GM12878 (cell line): ENCODE measurements around the gene ABT1. TPM values are rescaled to one million over a fixed set of nuclear protein-coding genes. Genes with fewer than 3 reads are reported as not detected.

ENCODE experiments used
- ATAC-seq: fragments of 200-7000 bp; cut with Tn5 transposase; 3 replicates; pipeline ENCODE4 v1.9.1; 2020; ENCODE audit warnings: mild to moderate bottlenecking, moderate library complexity
- BruUV-seq: library from RNA; stranded (reverse); fragments of 400-500 nt; replicated peaks from 2 replicates; lab custom pipeline; 2021; lab: Mats Ljungman, UMichigan
- CTCF ChIA-PET: fragments of 300-600 bp; sonication (Branson Sonifier 250); formaldehyde crosslinking; extraction: SDS; loops from one replicate; lab custom pipeline; 2021; ENCODE audit warnings: inconsistent platforms; lab: Yijun Ruan, JAX
- POLR2A ChIA-PET: fragments of 350-600 bp; formaldehyde crosslinking; extraction: SDS; loops from one replicate; lab custom pipeline; 2021; ENCODE audit warnings: inconsistent platforms; lab: Charles Lee
- RAD21 ChIA-PET: fragments of 300-600 bp; sonication (Branson Sonifier 250); formaldehyde crosslinking; loops from one replicate; lab custom pipeline; 2023; ENCODE audit warnings: antibody characterized with exemption; ENCODE audit not compliant: unreplicated experiment; lab: Charles Lee
- SMC1A ChIA-PET: fragments of 300-600 bp; sonication (Branson Sonifier 250); formaldehyde crosslinking; loops from one replicate; lab custom pipeline; 2023; ENCODE audit not compliant: unreplicated experiment, uncharacterized antibody; lab: Charles Lee
- DNase-seq: peaks from one replicate; pipeline ENCODE4 v3.0.0-alpha.2; 2011; ENCODE audit warnings: low read depth, low spot score
- FAIRE-seq: peaks from 3 replicates; lab custom pipeline; 2011; peaks lifted over from hg19 to GRCh38; lab: Jason Lieb, UNC
- H2AFZ ChIP-seq: 2 replicates; pipeline ENCODE4 v1.6.0; 2011; ENCODE audit warnings: low read depth, low read length, control low read depth; ENCODE audit not compliant: control insufficient read depth
- H3K27ac ChIP-seq: 2 replicates; pipeline ENCODE4 v1.5.1; 2011; ENCODE audit warnings: control low read depth; ENCODE audit not compliant: control insufficient read depth, insufficient read depth
- H3K27me3 ChIP-seq, 2 experiments: replicated peaks in 1 of 2; 2 replicates each; pipeline versions ENCODE4 v1.6.0 to v1.6.1; 2011; ENCODE audit warnings: low read length in 1 of 2; ENCODE audit not compliant: control insufficient read depth in 2 of 2, insufficient read depth in 2 of 2
- H3K36me3 ChIP-seq, 2 experiments: 2 replicates each; pipeline ENCODE4 v1.5.1; 2011; ENCODE audit warnings: low read length in 1 of 2; ENCODE audit not compliant: control insufficient read depth in 2 of 2, insufficient read depth in 2 of 2
- H3K4me1 ChIP-seq: 2 replicates; pipeline ENCODE4 v1.6.1; 2011; ENCODE audit warnings: mild to moderate bottlenecking, low read length, moderate library complexity, mixed read lengths; ENCODE audit not compliant: control insufficient read depth, insufficient read depth
- H3K4me2 ChIP-seq: 2 replicates; pipeline ENCODE4 v1.6.0; 2011; ENCODE audit warnings: control low read depth; ENCODE audit not compliant: control insufficient read depth, insufficient read depth
- H3K4me3 ChIP-seq: fragments of 200-600 bp; sonication (generic); 2 replicates; pipeline ENCODE4 v1.5.1; 2016
- H3K79me2 ChIP-seq: 2 replicates; pipeline ENCODE4 v1.6.0; 2011; ENCODE audit warnings: low read length; ENCODE audit not compliant: control insufficient read depth, insufficient read depth
- H3K9ac ChIP-seq: 2 replicates; pipeline ENCODE4 v1.8.0; 2011; ENCODE audit warnings: low read length, control low read depth, mixed read lengths; ENCODE audit not compliant: control insufficient read depth, insufficient read depth
- H3K9me3 ChIP-seq: replicated peaks from 3 replicates; pipeline ENCODE4 v1.5.1; 2011; ENCODE audit warnings: mild to moderate bottlenecking, low read length; ENCODE audit not compliant: control insufficient read depth, insufficient read depth
- H4K20me1 ChIP-seq: 2 replicates; pipeline ENCODE4 v1.6.0; 2011; ENCODE audit not compliant: control insufficient read depth, insufficient read depth
- BCL3 ChIP-seq: IDR thresholded peaks from 2 replicates; pipeline ENCODE4 v1.6.1; 2011; ENCODE audit warnings: borderline replicate concordance, low read depth, mild to moderate bottlenecking, moderate library complexity, low read length; ENCODE audit not compliant: insufficient read depth, poor library complexity, severe bottlenecking
- BHLHE40 ChIP-seq, 2 experiments: fragments of 450-650 bp in 1 of 2; IDR thresholded peaks; 2 replicates each; pipeline ENCODE4 v1.6.1; 2011 to 2017; ENCODE audit warnings: low read depth in 2 of 2, borderline replicate concordance in 1 of 2, improper control_type of control experiment in 1 of 2, low read length in 1 of 2, mild to moderate bottlenecking in 1 of 2
- DPF2 ChIP-seq: fragments of 450-650 bp; IDR thresholded peaks from 2 replicates; pipeline ENCODE4 v1.6.1; 2017; ENCODE audit warnings: mild to moderate bottlenecking
- GABPA ChIP-seq: IDR thresholded peaks from 2 replicates; pipeline ENCODE4 v1.6.1; 2014; ENCODE audit warnings: antibody characterized with exemption, low read depth, mild to moderate bottlenecking, inconsistent platforms
- MTA2 ChIP-seq: fragments of 450-650 bp; IDR thresholded peaks from 2 replicates; pipeline ENCODE4 v1.6.1; 2016; ENCODE audit warnings: low read depth, mild to moderate bottlenecking, moderate library complexity
- PAX5 ChIP-seq: IDR thresholded peaks from 2 replicates; pipeline ENCODE4 v1.6.1; 2011; ENCODE audit warnings: low read depth, low read length, borderline replicate concordance
- PML ChIP-seq: IDR thresholded peaks from 2 replicates; pipeline ENCODE4 v1.6.1; 2012; ENCODE audit warnings: low read length, inconsistent platforms
- RAD51 ChIP-seq: fragments of 450-650 bp; IDR thresholded peaks from 2 replicates; pipeline ENCODE4 v1.6.1; 2016; ENCODE audit warnings: moderate library complexity, mild to moderate bottlenecking, inconsistent platforms
- SIN3A ChIP-seq: IDR thresholded peaks from 2 replicates; pipeline ENCODE4 v1.6.1; 2012; ENCODE audit warnings: low read depth, low read length, improper control_type of control experiment
- SPI1 ChIP-seq: IDR thresholded peaks from 2 replicates; pipeline ENCODE4 v1.6.1; 2011; ENCODE audit warnings: low read depth, mild to moderate bottlenecking, low read length, moderate library complexity, borderline replicate concordance; ENCODE audit not compliant: insufficient read depth
- ZNF274 ChIP-seq: IDR thresholded peaks from one replicate; pipeline ENCODE4 v1.8.0; 2011; ENCODE audit not compliant: insufficient read length, insufficient read depth
- ZNF384 ChIP-seq: IDR thresholded peaks from 2 replicates; pipeline ENCODE4 v1.6.1; 2012; ENCODE audit warnings: low read depth, mild to moderate bottlenecking, low read length, improper control_type of control experiment, borderline replicate concordance
- ZZZ3 ChIP-seq: IDR thresholded peaks from 2 replicates; pipeline ENCODE4 v1.6.1; 2011; ENCODE audit warnings: low read depth; ENCODE audit not compliant: control insufficient read depth, insufficient read length
- in situ Hi-C: fragments of 300-500 bp; cut with MboI; formaldehyde crosslinking; loops from 9 replicates; pipeline ENCODE4 v1.14.3; 2018; ENCODE audit warnings: mixed read lengths
- intact Hi-C: fragments of 100-400 bp; cut with micrococcal nuclease; formaldehyde crosslinking; loops from one replicate; pipeline ENCODE4 v1.14.2; 2022; ENCODE audit not compliant: unreplicated experiment
- polyA plus RNA-seq, 11 experiments: library from polyadenylated mRNA; depleted of rRNA in 4 of 11; unstranded in 6 of 11; stranded (reverse) in 5 of 11; fragments of >200 nt; fragmentation: Nextera tagmentation in 4 of 11; fragmentation: Illumina TruSeq in 1 of 11; extraction: Ambion mirVana in 4 of 11; extraction: Trizol in 1 of 11; gene quantifications; 1 replicate in 1 of 11; 2 replicates in 10 of 11; pipeline versions ENCODE4 v1.2.1 to v1.2.3, GENCODE V29; 2011 to 2016; ENCODE audit warnings: inconsistent platforms in 2 of 11, missing spikeins in 2 of 11, low read depth in 1 of 11
- total RNA-seq, 4 experiments: library from RNA; depleted of rRNA in 3 of 4; stranded (reverse); fragments of >200 nt in 3 of 4; fragmentation: Illumina TruSeq in 1 of 4; extraction: Trizol in 1 of 4; gene quantifications; 2 replicates each; pipeline versions ENCODE4 v1.2.1 to v1.2.3, GENCODE V29; 2013 to 2021
- TF ChIP-seq, protein P1 (sequence below): IDR thresholded peaks from 2 replicates; pipeline ENCODE4 v1.6.1; 2012; ENCODE audit warnings: improper control_type of control experiment, low read depth, low read length; ENCODE audit not compliant: insufficient replicate concordance
- TF ChIP-seq, protein P2 (sequence below): fragments of 450-650 bp; IDR thresholded peaks from 2 replicates; pipeline ENCODE4 v1.6.1; 2017; ENCODE audit warnings: mild to moderate bottlenecking

ABT1 gene
- total and polyA plus RNA-seq, 10 of the 15 experiments (the other 5 are each of a cell fraction or from before 2014, with no cell fraction given) = 8.4 to 43.5 (median 28.2) TPM

DNA sequence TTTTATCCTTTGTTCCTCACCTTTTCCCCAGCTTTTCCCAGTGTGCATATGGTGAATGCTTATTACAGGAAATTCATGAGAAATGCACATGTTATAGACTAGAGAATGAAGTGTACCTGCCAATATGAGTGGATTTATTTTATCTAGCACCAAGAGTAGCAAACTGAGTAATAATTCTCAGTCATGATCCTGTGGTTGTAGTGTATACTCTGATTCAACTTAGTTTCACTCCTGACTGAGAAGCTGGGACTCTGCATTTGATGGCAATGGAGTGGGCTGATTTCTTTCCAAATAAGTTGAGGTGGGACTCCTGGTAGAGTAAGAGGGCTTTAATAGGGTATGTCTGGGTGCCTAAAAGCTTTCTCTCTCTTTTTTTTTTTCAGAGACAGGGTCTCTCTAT, 4.0 kb downstream of the ABT1 start:
- H3K27ac ChIP-seq = no peak overlapping the region
- intact Hi-C loops = no loop called here
- BruUV-seq = no TSS peak
- no peak overlapping the region for H3K4me3 ChIP-seq
- H4K20me1 ChIP-seq = no peaks in the 10 kb centered on the region
- H3K9ac ChIP-seq = no peak overlapping the region
- POLR2A ChIA-PET = no interaction called here
- CTCF ChIA-PET = interaction anchor here (0.8 to 1.8 kb wide), 3 partner anchors 25 to 1195 kb away, joined by 3 to 5 read pairs (median 4); no protein-coding TSS in a partner anchor
- TF ChIP-seq MTA2 = no peak
- no peak for TF ChIP-seq PML
- TF ChIP-seq DPF2 = no peak
- no peak for TF ChIP-seq SPI1
- no peak for TF ChIP-seq SIN3A
- TF ChIP-seq, protein P1, sequence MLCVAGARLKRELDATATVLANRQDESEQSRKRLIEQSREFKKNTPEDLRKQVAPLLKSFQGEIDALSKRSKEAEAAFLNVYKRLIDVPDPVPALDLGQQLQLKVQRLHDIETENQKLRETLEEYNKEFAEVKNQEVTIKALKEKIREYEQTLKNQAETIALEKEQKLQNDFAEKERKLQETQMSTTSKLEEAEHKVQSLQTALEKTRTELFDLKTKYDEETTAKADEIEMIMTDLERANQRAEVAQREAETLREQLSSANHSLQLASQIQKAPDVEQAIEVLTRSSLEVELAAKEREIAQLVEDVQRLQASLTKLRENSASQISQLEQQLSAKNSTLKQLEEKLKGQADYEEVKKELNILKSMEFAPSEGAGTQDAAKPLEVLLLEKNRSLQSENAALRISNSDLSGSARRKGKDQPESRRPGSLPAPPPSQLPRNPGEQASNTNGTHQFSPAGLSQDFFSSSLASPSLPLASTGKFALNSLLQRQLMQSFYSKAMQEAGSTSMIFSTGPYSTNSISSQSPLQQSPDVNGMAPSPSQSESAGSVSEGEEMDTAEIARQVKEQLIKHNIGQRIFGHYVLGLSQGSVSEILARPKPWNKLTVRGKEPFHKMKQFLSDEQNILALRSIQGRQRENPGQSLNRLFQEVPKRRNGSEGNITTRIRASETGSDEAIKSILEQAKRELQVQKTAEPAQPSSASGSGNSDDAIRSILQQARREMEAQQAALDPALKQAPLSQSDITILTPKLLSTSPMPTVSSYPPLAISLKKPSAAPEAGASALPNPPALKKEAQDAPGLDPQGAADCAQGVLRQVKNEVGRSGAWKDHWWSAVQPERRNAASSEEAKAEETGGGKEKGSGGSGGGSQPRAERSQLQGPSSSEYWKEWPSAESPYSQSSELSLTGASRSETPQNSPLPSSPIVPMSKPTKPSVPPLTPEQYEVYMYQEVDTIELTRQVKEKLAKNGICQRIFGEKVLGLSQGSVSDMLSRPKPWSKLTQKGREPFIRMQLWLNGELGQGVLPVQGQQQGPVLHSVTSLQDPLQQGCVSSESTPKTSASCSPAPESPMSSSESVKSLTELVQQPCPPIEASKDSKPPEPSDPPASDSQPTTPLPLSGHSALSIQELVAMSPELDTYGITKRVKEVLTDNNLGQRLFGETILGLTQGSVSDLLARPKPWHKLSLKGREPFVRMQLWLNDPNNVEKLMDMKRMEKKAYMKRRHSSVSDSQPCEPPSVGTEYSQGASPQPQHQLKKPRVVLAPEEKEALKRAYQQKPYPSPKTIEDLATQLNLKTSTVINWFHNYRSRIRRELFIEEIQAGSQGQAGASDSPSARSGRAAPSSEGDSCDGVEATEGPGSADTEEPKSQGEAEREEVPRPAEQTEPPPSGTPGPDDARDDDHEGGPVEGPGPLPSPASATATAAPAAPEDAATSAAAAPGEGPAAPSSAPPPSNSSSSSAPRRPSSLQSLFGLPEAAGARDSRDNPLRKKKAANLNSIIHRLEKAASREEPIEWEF = no peak
- TF ChIP-seq BCL3 = no peak
- TF ChIP-seq ZZZ3 = no peak
- no peak for TF ChIP-seq BHLHE40 (IDR thresholded peaks at IDR 0.05; ENCODE audit: borderline replicate concordance in 1 of 2, low read depth in 2 of 2, low read length in 1 of 2)
- TF ChIP-seq PAX5 = no peak
- TF ChIP-seq, protein P2, sequence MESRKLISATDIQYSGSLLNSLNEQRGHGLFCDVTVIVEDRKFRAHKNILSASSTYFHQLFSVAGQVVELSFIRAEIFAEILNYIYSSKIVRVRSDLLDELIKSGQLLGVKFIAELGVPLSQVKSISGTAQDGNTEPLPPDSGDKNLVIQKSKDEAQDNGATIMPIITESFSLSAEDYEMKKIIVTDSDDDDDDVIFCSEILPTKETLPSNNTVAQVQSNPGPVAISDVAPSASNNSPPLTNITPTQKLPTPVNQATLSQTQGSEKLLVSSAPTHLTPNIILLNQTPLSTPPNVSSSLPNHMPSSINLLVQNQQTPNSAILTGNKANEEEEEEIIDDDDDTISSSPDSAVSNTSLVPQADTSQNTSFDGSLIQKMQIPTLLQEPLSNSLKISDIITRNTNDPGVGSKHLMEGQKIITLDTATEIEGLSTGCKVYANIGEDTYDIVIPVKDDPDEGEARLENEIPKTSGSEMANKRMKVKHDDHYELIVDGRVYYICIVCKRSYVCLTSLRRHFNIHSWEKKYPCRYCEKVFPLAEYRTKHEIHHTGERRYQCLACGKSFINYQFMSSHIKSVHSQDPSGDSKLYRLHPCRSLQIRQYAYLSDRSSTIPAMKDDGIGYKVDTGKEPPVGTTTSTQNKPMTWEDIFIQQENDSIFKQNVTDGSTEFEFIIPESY = no peak
- no peak for TF ChIP-seq RAD51
- TF ChIP-seq ZNF384 = no peak
- TF ChIP-seq GABPA = no peak
- TF ChIP-seq ZNF274 = no peak
- DNase-seq (no peak), FAIRE-seq (no peak), ATAC-seq (no peak)
- no peaks in the 10 kb centered on the region for H3K27me3 ChIP-seq
- in situ Hi-C loops = no loop called here
- H3K36me3 ChIP-seq = peaks cover 1 to 15% of the 10 kb centered on the region in 2 experiments; a peak in 2 of 4 replicates
- no peaks in the 10 kb centered on the region for H3K9me3 ChIP-seq
- H3K4me2 ChIP-seq = no peak overlapping the region
- SMC1A ChIA-PET = interaction anchor here (1.4 kb wide), 1 partner anchor 477 kb away, joined by 6 read pairs; no protein-coding TSS in a partner anchor
- H2AFZ ChIP-seq = no peak overlapping the region
- peaks cover 21% of the 10 kb centered on the region for H3K79me2 ChIP-seq
- RAD21 ChIA-PET = no interaction called here
- H3K4me1 ChIP-seq = peaks cover 18% of the 10 kb centered on the region
